ENCODE results near the gene RASGRF1.

RASGRF1 gene

GRCh38 chr15:79007066-79007465 is 83.5 kb downstream of the RASGRF1 start:
- DNase-seq (ENCODE audit: low read depth): peak; percentile 57
- TF ChIP-seq, protein P1, sequence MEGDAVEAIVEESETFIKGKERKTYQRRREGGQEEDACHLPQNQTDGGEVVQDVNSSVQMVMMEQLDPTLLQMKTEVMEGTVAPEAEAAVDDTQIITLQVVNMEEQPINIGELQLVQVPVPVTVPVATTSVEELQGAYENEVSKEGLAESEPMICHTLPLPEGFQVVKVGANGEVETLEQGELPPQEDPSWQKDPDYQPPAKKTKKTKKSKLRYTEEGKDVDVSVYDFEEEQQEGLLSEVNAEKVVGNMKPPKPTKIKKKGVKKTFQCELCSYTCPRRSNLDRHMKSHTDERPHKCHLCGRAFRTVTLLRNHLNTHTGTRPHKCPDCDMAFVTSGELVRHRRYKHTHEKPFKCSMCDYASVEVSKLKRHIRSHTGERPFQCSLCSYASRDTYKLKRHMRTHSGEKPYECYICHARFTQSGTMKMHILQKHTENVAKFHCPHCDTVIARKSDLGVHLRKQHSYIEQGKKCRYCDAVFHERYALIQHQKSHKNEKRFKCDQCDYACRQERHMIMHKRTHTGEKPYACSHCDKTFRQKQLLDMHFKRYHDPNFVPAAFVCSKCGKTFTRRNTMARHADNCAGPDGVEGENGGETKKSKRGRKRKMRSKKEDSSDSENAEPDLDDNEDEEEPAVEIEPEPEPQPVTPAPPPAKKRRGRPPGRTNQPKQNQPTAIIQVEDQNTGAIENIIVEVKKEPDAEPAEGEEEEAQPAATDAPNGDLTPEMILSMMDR (IDR thresholded peaks at IDR 0.05; ENCODE audit: insufficient read depth, low read depth, low read length, missing control alignments): peak; percentile 36
- no peak overlapping the region for H3K4me3 ChIP-seq (ENCODE audit: low read depth, low read length)

- TF ChIP-seq, protein P1 (IDR thresholded peaks at IDR 0.05; ENCODE audit: insufficient read depth, low read depth, low read length, missing control alignments): no peak
- no peak for DNase-seq (ENCODE audit: low read depth)
- no peak overlapping the region for H3K4me3 ChIP-seq (ENCODE audit: low read depth, low read length)
These were observed 84.5 kb downstream of the RASGRF1 start for GRCh38 chr15:79006071-79006470.

GRCh38 chr15:79004336-79004735 is 86.2 kb downstream of the RASGRF1 start:
- H3K4me3 ChIP-seq (ENCODE audit: low read depth, low read length): peak overlapping the region; percentile 3; the same call in 1 of the 2 replicates
- TF ChIP-seq, protein P1 (IDR thresholded peaks at IDR 0.05; ENCODE audit: insufficient read depth, low read depth, low read length, missing control alignments): no peak
- DNase-seq (ENCODE audit: low read depth): peak; percentile 88

DNA sequence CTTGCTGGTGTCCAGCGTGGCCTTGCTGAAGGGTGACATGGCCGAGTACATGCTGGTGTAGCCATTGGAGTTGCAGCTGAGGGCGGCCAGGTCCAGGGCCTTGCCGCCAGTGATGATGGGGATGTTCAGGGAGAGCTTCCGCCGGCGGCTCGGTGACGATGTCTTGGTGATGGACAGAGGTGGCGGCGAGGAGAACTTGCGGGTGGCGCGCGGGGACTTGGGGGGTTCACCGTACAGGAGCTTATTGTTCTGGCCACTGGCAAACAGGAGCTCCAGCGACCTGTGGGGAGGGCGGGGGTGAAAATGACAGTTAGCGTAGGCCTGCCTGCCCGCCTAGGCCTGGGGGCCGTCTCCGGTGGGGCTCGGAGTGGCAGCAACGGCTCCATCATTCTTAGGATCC is 86.7 kb downstream of the RASGRF1 start:
- TF ChIP-seq, protein P1 (IDR thresholded peaks at IDR 0.05; ENCODE audit: insufficient read depth, low read depth, low read length, missing control alignments): no peak
- no peak for DNase-seq (ENCODE audit: low read depth)
- no peak overlapping the region for H3K4me3 ChIP-seq (ENCODE audit: low read depth, low read length)

DNA sequence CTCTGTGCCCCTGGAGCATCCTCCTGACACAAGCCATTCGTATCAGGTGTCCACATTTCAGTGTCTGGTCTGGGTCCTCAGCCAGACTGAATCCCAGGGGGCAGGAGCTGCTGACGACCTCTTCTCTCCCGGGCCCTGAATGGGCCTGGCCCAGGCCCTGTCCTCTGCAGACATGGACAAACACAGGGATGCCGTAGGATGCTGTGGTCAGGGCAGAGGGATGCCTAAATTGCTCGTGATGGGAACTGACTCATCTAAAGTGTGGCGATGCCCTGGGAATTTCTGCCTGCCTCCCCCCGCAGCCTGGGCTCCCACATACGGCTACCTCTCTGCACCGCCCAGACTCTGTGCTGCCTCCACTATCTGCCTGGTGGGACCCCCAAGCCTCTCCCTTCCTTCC is 87.3 kb downstream of the RASGRF1 start:
- TF ChIP-seq, protein P1 (IDR thresholded peaks at IDR 0.05; ENCODE audit: insufficient read depth, low read depth, low read length, missing control alignments): no peak
- no peak for DNase-seq (ENCODE audit: low read depth)
- H3K4me3 ChIP-seq (ENCODE audit: low read depth, low read length): no peak overlapping the region

DNA sequence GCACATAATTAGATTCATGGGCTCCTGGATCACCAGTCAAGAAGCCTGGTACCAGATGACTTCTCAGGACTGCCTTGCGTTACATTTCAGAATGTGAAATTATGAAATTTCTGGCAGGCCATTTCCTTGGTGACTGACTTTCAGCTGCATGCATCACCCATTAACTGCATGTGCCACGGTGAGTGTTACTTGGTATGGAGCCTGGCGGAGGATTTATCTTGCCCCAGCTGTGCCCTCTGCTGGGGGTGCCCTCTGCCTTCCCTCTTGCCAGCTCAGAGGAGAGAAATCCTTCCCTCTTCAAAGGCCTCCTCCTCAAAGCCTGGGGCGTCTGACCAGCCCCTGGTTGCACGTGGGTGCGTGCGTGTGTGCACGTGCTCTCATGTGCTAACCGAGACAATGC is 88.0 kb downstream of the RASGRF1 start:
- H3K4me3 ChIP-seq (ENCODE audit: low read depth, low read length): no peak overlapping the region
- TF ChIP-seq, protein P1 (IDR thresholded peaks at IDR 0.05; ENCODE audit: insufficient read depth, low read depth, low read length, missing control alignments): no peak
- DNase-seq (ENCODE audit: low read depth): no peak

DNA sequence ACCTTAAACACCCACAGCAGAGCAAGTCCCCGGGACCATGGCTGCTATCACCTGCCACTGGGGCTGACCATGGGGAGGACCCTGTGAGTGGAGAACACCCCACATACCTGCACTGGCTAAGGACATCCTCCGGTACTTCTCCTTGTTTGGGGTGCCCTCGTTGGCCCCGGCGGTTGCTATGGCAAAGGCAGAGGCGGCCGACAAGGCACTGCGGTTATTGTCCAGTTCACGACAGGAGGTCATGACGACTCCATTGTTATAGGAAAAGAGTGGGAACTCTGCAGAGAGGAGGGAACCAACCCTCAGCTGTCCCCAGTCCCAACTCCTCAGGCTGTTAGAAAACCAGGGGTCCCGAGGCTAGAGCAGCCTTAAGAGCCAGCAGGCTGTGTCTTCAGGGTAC is 90.9 kb downstream of the RASGRF1 start:
- no peak for DNase-seq (ENCODE audit: low read depth)
- TF ChIP-seq, protein P1 (IDR thresholded peaks at IDR 0.05; ENCODE audit: insufficient read depth, low read depth, low read length, missing control alignments): no peak
- no peak overlapping the region for H3K4me3 ChIP-seq (ENCODE audit: low read depth, low read length)
